Large intestine (tissue), 3 donors: ENCODE data around the gene SLC25A14. TPM values are rescaled to one million over a fixed set of nuclear protein-coding genes. Genes with fewer than 3 reads are reported as not detected.
"Not testable (repeated sequence)": the region's sequence is repeated elsewhere in the genome, so short reads cannot be mapped to it uniquely, and the experiment has no call there.

ENCODE experiments used
- DNase-seq, 2 donors: peaks; one replicate each; pipeline versions ENCODE4 v3.0.0 to v3.0.0-alpha.2; 2013
- H3K27ac ChIP-seq: one replicate; pipeline ENCODE4 v1.5.1; 2013; ENCODE audit warnings: low read length
- H3K27me3 ChIP-seq: 2 replicates; pipeline ENCODE4 v1.6.1; 2013; ENCODE audit warnings: low read length; ENCODE audit not compliant: control insufficient read depth, insufficient read depth
- H3K36me3 ChIP-seq: 2 replicates; pipeline ENCODE4 v1.6.1; 2013; ENCODE audit warnings: low read length; ENCODE audit not compliant: control insufficient read depth, insufficient read depth
- H3K4me1 ChIP-seq: one replicate; pipeline ENCODE4 v1.6.1; 2013; ENCODE audit warnings: low read length; ENCODE audit not compliant: control insufficient read depth, insufficient read depth
- H3K4me3 ChIP-seq: one replicate; pipeline ENCODE4 v1.5.1; 2013; ENCODE audit warnings: low read length
- H3K9me3 ChIP-seq: one replicate; pipeline ENCODE4 v1.6.1; 2013; ENCODE audit warnings: mild to moderate bottlenecking, low read depth, low read length, moderate library complexity; ENCODE audit not compliant: control insufficient read depth
- WGBS: methylation state at CpG from one replicate; pipeline ENCODE4 v1.1.5; 2013; ENCODE audit warnings: low lambda C conversion rate; ENCODE audit not compliant: insufficient coverage; 5-methylcytosine and 5-hydroxymethylcytosine counted together
- polyA plus RNA-seq: library from polyadenylated mRNA; unstranded; fragments of 120-200 nt; gene quantifications from one replicate; pipeline ENCODE4 v1.2.1, GENCODE V29; 2013

Gene SLC25A14
- polyA plus RNA-seq, 1 donor: 22.2 TPM

DNA sequence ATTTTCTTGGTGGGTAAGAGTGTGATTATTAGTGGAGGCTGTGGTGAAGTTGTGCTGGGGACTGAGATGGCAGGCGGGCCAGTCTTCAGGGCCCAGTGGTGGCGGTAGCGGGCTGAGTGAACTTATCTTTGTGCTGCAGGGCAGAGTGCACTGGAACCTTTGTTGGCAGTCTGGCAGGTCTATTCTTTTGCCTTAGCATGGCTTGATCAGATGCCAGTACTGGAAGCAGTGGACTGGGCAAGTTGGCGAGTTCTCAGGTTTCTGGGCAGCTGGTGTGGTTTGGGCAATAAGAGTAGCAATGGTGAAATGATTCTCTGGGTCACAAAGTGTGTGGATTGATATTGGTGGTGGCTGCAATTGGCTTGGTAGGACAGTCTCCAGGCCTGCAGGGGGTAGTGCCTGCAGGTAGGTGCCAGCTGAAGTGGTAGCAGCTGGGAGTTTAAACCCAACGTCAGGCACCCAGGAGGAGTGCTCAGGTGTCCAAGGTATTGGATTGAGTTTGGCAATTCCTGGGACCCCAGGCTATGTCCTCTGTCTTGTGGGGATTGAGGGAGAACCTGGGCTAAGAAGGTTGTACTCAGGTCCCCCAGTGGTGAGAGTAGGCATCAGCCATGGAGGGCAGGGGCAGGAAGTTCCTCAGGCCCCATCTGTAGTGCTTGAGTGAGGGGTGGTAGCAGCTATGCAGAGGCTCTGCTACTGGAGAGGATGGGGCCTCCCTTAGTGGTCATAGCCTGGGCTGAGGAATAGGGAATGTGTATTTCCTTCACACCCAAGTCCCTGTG, 34.9 kb upstream of the SLC25A14 start:
- H3K4me1 ChIP-seq: no peaks in the 10 kb centered on the region
- WGBS: no CpG with 5 or more reads among the region's 5 CpGs
- H3K4me3 ChIP-seq: no peak overlapping the region
- no peak overlapping the region for H3K27ac ChIP-seq
- H3K36me3 ChIP-seq: no peaks in the 10 kb centered on the region
- DNase-seq: no peak
- H3K9me3 ChIP-seq: no peaks in the 10 kb centered on the region
- no peaks in the 10 kb centered on the region for H3K27me3 ChIP-seq

- WGBS: 88% methylated on average over 1 of the region's 3 CpGs
- not testable (repeated sequence) for H3K36me3 ChIP-seq, H3K27ac ChIP-seq, DNase-seq, H3K9me3 ChIP-seq, H3K27me3 ChIP-seq, H3K4me1 ChIP-seq, H3K4me3 ChIP-seq
Observed at GRCh38 chrX:130319886-130320285, 19.8 kb upstream of the SLC25A14 start.

DNA sequence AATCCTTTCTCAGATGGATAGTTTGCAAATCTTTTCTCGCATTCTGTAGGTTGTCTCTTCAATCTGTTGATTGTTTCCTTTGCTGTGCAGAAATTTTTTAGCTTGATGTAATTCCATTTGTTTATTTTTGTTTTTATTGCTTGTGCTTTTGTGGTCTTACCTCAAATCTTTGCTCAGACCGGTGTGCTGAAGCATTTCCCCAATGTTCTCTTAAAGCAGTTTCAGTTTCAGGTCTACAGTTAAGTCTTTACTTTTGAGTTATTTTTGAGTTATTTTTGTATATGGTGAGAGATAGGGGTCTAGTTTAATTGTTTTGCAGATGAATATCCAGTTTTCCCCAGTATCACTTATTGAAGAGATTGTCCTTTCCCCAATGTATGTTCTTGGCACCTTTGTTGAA, 18.2 kb upstream of the SLC25A14 start:
- DNase-seq: no peak

DNA sequence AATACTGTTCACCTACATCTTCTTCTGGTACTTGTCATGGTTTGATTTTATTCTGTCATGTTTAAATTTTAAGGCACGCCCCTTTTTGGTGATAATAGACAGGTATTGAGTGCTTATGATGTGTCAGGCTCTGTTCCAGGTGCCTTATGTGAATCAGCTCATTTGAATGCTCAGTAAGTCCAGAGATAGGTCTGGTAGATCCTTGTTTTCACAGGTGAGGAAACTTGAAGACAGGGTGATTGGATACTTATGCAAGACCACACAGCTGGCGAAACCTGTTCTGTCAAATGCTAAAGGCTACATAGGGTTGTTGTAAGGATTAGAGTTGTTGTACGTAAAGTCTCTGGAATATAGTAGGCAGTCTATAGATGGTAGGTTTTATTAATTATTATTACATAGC, 9.6 kb upstream of the SLC25A14 start:
- no peaks in the 10 kb centered on the region for H3K4me1 ChIP-seq
- peak in 1 of 2 donors; percentile 1 for DNase-seq
- no peak overlapping the region for H3K4me3 ChIP-seq
- no peaks in the 10 kb centered on the region for H3K27me3 ChIP-seq
- H3K36me3 ChIP-seq: no peaks in the 10 kb centered on the region
- H3K9me3 ChIP-seq: no peaks in the 10 kb centered on the region
- H3K27ac ChIP-seq: no peak overlapping the region
- no CpG with 5 or more reads among the region's 3 CpGs for WGBS

More for the DNA sequence above, 18.2 kb upstream of the SLC25A14 start:
- H3K27me3 ChIP-seq: no peaks in the 10 kb centered on the region
- H3K9me3 ChIP-seq: no peaks in the 10 kb centered on the region
- no peak overlapping the region for H3K27ac ChIP-seq
- no peaks in the 10 kb centered on the region for H3K36me3 ChIP-seq
- 0% methylated on average over 1 of the region's 2 CpGs for WGBS
- H3K4me1 ChIP-seq: no peaks in the 10 kb centered on the region
- no peak overlapping the region for H3K4me3 ChIP-seq

- Histone ChIP-seq H3K4me3 (no peak overlapping the region), H3K36me3 (no peaks in the 10 kb centered on the region), H3K9me3 (no peaks in the 10 kb centered on the region), H3K27ac (no peak overlapping the region), H3K27me3 (no peaks in the 10 kb centered on the region), H3K4me1 (no peaks in the 10 kb centered on the region)
- DNase-seq: peak; percentile 53 to 68
- no CpG with 5 or more reads among the region's 10 CpGs for whole genome bisulfite sequencing
Observed at GRCh38 chrX:130330706-130331105, 9.0 kb upstream of the SLC25A14 start.

- Histone ChIP-seq H3K9me3 (no peaks in the 10 kb centered on the region), H3K27me3 (no peaks in the 10 kb centered on the region), H3K4me1 (no peaks in the 10 kb centered on the region), H3K27ac (no peak overlapping the region), H3K4me3 (no peak overlapping the region), H3K36me3 (no peaks in the 10 kb centered on the region)
- no CpG with 5 or more reads among the region's 4 CpGs for WGBS
- DNase-seq: no peak
Observed at GRCh38 chrX:130336531-130336930, 3.2 kb upstream of the SLC25A14 start.

DNA sequence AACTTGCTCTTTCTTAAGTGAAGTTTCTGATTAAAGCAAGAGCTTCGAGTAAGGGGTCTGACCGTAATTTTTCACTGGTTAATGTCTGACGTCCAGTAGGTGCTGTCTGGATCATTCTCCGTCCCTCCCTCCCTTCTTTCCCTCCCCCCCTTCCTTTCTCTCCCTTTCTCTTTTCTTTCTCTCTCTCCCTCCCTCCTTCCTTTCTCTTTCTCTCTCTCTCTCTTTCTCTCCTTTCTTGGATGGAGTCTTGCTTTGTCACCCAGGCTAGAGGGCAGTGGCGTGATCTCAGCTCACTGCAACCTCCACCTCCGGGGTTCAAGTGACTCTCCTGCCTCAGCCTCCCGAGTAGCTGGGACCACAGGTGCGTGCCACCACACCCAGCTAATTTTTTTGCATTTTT, 850 bp upstream of the SLC25A14 start:
- H3K27ac ChIP-seq, H3K9me3 ChIP-seq, H3K27me3 ChIP-seq, H3K36me3 ChIP-seq, H3K4me3 ChIP-seq, DNase-seq, H3K4me1 ChIP-seq: not testable (repeated sequence)
- 68% methylated on average over 2 of the region's 8 CpGs for WGBS

GRCh38 chrX:130340271-130340670, 552 bp downstream of the SLC25A14 start:
- Histone ChIP-seq H3K4me3 (peak overlapping the region; percentile 61), H3K36me3 (no peaks in the 10 kb centered on the region), H3K9me3 (no peaks in the 10 kb centered on the region), H3K27me3 (no peaks in the 10 kb centered on the region), H3K4me1 (no peaks in the 10 kb centered on the region), H3K27ac (peak overlapping the region; percentile 45)
- peak in 1 of 2 donors; percentile 5 for DNase-seq
- no CpG with 5 or more reads among the region's 9 CpGs for WGBS

GRCh38 chrX:130343411-130343810, 3.7 kb downstream of the SLC25A14 start:
- H3K27me3 ChIP-seq: no peaks in the 10 kb centered on the region

GRCh38 chrX:130347321-130347720, 7.6 kb downstream of the SLC25A14 start:
- no CpG with 5 or more reads among the region's 1 CpG for WGBS
- H3K9me3 ChIP-seq: no peaks in the 10 kb centered on the region
- no peak overlapping the region for H3K4me3 ChIP-seq
- H3K27ac ChIP-seq: no peak overlapping the region
- H3K4me1 ChIP-seq: no peaks in the 10 kb centered on the region
- H3K27me3 ChIP-seq: no peaks in the 10 kb centered on the region
- peaks cover 2% of the 10 kb centered on the region for H3K36me3 ChIP-seq
- no peak for DNase-seq

More at GRCh38 chrX:130343411-130343810, 3.7 kb downstream of the SLC25A14 start:
- DNase-seq: no peak
- H3K36me3 ChIP-seq: no peaks in the 10 kb centered on the region
- no CpG with 5 or more reads among the region's 1 CpG for WGBS
- no peak overlapping the region for H3K27ac ChIP-seq
- no peak overlapping the region for H3K4me3 ChIP-seq
- H3K4me1 ChIP-seq: no peaks in the 10 kb centered on the region
- H3K9me3 ChIP-seq: no peaks in the 10 kb centered on the region

- H3K4me1 ChIP-seq: no peaks in the 10 kb centered on the region
- H3K36me3 ChIP-seq: peaks cover 2% of the 10 kb centered on the region
- 100% methylated on average over 1 of the region's 3 CpGs for WGBS
- no peaks in the 10 kb centered on the region for H3K9me3 ChIP-seq
- H3K27me3 ChIP-seq: no peaks in the 10 kb centered on the region
- no peak for DNase-seq
- H3K27ac ChIP-seq: no peak overlapping the region
- H3K4me3 ChIP-seq: no peak overlapping the region
Observed at GRCh38 chrX:130351567-130351966, 11.8 kb downstream of the SLC25A14 start.
